ENCODE results near the gene CSTF2.

DNA sequence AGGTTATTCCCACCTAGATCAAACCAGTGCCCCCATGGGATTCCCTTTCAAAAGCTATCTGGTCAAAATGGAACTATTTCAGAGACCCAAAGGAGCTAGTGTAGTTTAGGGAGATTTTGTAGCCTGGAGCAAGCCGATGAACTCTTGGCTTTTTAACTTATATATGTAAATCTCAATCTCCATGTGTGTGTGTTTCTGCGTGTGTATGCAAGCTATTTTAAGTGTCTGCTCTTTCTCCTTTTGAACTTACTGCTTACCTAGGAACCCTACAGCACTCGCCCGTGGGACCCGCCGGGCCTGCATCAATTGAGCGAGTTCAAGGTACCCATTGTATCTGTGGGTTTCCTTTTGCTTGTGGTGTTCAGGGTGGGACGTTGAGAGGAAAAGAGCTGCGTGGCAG, 10.4 kb downstream of the CSTF2 start:
- TF ChIP-seq, protein P1, sequence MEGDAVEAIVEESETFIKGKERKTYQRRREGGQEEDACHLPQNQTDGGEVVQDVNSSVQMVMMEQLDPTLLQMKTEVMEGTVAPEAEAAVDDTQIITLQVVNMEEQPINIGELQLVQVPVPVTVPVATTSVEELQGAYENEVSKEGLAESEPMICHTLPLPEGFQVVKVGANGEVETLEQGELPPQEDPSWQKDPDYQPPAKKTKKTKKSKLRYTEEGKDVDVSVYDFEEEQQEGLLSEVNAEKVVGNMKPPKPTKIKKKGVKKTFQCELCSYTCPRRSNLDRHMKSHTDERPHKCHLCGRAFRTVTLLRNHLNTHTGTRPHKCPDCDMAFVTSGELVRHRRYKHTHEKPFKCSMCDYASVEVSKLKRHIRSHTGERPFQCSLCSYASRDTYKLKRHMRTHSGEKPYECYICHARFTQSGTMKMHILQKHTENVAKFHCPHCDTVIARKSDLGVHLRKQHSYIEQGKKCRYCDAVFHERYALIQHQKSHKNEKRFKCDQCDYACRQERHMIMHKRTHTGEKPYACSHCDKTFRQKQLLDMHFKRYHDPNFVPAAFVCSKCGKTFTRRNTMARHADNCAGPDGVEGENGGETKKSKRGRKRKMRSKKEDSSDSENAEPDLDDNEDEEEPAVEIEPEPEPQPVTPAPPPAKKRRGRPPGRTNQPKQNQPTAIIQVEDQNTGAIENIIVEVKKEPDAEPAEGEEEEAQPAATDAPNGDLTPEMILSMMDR (IDR thresholded peaks at IDR 0.05; ENCODE audit: poor library complexity) = no peak
- TF ChIP-seq EZH2phosphoT487 (IDR thresholded peaks at IDR 0.05; ENCODE audit: low read depth, severe bottlenecking, unreplicated experiment) = no peak
- TF ChIP-seq EZH2 (IDR thresholded peaks at IDR 0.05; ENCODE audit: borderline replicate concordance) = no peak

Measured in hepatocyte (in vitro differentiated cells).